Mucosa of gallbladder (tissue), 1 donor: ENCODE data around the gene HYPK. TPM values are rescaled to one million over a fixed set of nuclear protein-coding genes. Genes with fewer than 3 reads are reported as not detected.

Experiments used
- DNase-seq: peaks from one replicate; pipeline ENCODE4 v3.0.0-alpha.2; 2020; ENCODE audit warnings: low spot score
- total RNA-seq: library from RNA; stranded (reverse); gene quantifications from one replicate; pipeline ENCODE4 v1.2.1, GENCODE V29; 2021
- donor health status: DM: no; HTN: no; CAD: no.

The HYPK gene
- total RNA-seq, 1 donor from 2014 or later: 10.8 TPM

GRCh38 chr15:43845421-43845820 lies 45.0 kb downstream of the HYPK start:
- DNase-seq: no peak

GRCh38 chr15:43851251-43851650 lies 50.9 kb downstream of the HYPK start:
- no peak for DNase-seq

GRCh38 chr15:43852607-43853006 lies 52.2 kb downstream of the HYPK start:
- no peak for DNase-seq

Other genes starting within 250 kb of the HYPK start
- gene PPIP5K1, start 210.4 kb upstream of the HYPK start, total RNA-seq: 104 TPM
- 52.7 TPM for gene CKMT1B, start 206.6 kb upstream of the HYPK start, total RNA-seq
- 1.6 TPM for gene STRC, start 181.8 kb upstream of the HYPK start, total RNA-seq
- 8.1 TPM for gene CATSPER2, start 151.8 kb upstream of the HYPK start, total RNA-seq
- 65.4 TPM for gene CKMT1A, start 106.7 kb upstream of the HYPK start, total RNA-seq
- 520 TPM for gene PDIA3, start 54.2 kb upstream of the HYPK start, total RNA-seq
- gene ELL3, start 23.6 kb upstream of the HYPK start, total RNA-seq: 8.5 TPM
- 965 TPM for gene SERF2, start 8.3 kb upstream of the HYPK start, total RNA-seq
- gene SERINC4, start 379 bp upstream of the HYPK start, total RNA-seq: 0.23 TPM
- 25.6 TPM for gene MFAP1, start 24.1 kb downstream of the HYPK start, total RNA-seq
- 3.0 TPM for gene WDR76, start 26.4 kb downstream of the HYPK start, total RNA-seq